Renal pelvis (tissue), 12 donors: Measurements from ENCODE around the gene GLYATL1B. TPM values are rescaled to one million over a fixed set of nuclear protein-coding genes. Genes with fewer than 3 reads are reported as not detected.
"Not testable (repeated sequence)": the region's sequence is repeated elsewhere in the genome, so short reads cannot be mapped to it uniquely, and the experiment has no call there.

Source experiments
- DNase-seq: peaks from one replicate; pipeline ENCODE4 v3.0.0-alpha.2; 2013
- long read RNA-seq, 16 experiments: transcript quantifications; one replicate each; lab custom pipeline, GENCODE V29; 2026
- polyA plus RNA-seq, 3 donors: library from polyadenylated mRNA; unstranded; fragments of 120-200 nt; gene quantifications; one replicate each; pipeline ENCODE4 v1.2.1, GENCODE V29; 2013; ENCODE audit not compliant: insufficient read length in 3 of 3

The GLYATL1B gene, protein sequence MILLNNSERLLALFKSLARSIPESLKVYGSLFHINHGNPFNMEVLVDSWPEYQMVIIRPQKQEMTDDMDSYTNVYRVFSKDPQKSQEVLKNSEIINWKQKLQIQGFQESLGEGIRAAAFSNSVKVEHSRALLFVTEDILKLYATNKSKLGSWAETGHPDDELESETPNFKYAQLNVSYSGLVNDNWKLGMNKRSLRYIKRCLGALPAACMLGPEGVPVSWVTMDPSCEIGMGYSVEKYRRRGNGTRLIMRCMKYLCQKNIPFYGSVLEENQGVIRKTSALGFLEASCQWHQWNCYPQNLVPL
- under 1 TPM in 2 of 3 donors, not detected in 1; 0.10 to 0.34 TPM for polyA plus RNA-seq
- long read RNA-seq, donor 1, result 0 reads
- long read RNA-seq, donor 2, result 0 reads
- long read RNA-seq, donor 3, result 0 reads
- long read RNA-seq, donor 4, result 0 reads
- long read RNA-seq, donor 5, result 0 reads
- long read RNA-seq, donor 6, result 0 reads
- long read RNA-seq, donor 7, result 0 reads
- long read RNA-seq, donor 8, result 0 reads
- long read RNA-seq, donor 9, result 0 reads
- long read RNA-seq, donor 10, result 0 reads
- long read RNA-seq, donor 11, result 0 reads
- long read RNA-seq, donor 12, result 0 reads
- long read RNA-seq, donor 13, result 0 reads
- long read RNA-seq, donor 14, result 0 reads
- long read RNA-seq, donor 15, result 0 reads
- long read RNA-seq, donor 16, result 0 reads

DNA sequence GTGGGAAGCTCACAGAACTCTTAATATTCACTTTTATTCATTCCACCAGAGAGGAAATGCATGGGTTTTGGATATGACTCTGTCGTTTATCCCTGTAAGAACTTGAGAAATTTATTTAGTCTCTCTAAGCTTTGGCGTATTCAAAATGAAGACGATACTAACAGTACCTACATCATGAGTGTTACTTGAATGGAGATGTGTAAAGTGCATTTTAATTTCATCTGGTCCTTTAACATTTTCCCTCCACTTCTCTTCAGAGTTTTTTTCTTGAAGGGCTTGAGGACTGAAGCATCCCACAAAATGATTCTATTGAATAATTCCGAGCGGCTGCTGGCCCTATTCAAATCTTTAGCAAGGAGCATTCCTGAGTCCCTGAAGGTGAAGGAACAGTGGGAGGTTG lies at the start of gene GLYATL1B:
Gene GLYATL1B, plus strand, starts transcription at position 301 of the 400 bp plus-strand sequence. Its CDS starts 0 bp downstream, at position 301.
- not testable (repeated sequence) for DNase-seq

DNA sequence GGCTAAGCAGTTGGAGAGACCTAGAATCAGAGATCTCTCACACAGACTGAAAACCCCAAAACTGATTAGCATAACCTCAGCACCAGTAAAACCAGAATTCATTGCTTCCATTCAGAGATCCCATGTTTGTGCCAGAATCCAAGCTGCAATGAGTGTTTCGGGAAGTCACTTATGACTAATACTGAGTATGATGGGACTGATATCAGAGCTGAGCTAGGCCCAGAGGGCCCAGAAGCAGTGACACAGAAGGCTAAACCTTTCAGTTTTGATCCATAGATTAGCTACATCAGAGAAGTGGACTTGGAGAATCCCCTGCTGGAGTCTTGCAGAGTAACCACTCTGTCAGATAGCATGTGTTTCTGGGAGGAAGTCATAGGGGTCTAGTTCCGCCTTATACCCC lies 49.6 kb upstream of the GLYATL1B start:
- not testable (repeated sequence) for DNase-seq

DNA sequence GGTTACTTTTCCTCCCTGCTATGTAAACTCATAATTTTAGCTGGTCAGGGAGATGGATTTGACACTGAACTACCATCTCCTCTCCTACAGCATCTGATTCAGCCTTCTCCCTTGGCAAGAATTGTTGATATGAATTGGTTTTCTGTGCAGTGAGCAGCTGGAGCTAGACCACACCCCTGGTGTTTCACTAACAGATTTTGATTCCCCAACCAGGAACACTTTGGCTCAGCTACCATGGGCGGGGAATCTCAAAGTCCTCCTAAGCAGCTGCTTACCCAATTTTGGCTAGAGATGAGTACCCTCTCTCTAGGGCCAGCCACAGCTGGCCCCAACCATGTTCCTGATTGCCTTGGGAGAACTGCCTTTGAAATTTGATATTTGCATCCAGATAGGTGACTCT lies 48.7 kb upstream of the GLYATL1B start:
- DNase-seq, result not testable (repeated sequence)

DNA sequence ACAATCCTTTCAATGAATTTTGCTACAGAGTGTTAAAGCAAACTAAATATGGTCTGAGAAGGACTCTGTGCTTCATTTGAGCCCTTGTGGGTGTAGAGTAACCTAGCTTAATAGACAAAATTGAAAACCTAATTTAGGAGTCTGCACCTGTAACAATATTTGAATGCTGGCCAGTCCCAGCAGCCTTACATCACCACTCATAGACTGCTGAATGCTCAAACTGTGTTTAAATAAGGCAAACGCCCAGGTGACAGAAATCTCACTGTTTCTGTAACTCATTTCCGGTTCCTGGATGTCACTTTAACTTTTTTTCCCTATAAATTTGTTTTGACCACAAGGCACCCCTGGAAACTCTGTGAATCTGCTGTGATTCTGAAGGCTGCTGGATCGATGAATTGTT lies 45.5 kb upstream of the GLYATL1B start:
- DNase-seq, result no peak

DNA sequence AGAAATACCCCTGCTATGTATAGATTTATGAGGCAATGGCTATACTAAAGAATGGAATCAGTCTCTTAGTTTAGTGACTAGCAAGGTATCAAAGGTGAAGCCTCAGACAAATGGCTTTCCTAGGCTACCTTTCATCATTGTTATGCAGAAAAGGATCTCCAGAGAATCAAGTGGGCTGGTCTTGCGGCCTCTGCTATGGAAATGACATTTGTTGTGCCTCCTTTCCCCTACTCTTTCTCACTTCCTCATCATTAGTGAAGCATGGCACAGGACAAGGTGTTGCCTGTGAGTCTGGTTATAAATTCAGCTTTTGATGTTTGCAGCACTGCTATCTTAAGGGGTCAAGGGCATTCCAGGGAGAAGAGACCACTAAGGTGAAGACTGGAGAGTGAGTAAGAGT lies 34.7 kb upstream of the GLYATL1B start:
- not testable (repeated sequence) for DNase-seq

DNA sequence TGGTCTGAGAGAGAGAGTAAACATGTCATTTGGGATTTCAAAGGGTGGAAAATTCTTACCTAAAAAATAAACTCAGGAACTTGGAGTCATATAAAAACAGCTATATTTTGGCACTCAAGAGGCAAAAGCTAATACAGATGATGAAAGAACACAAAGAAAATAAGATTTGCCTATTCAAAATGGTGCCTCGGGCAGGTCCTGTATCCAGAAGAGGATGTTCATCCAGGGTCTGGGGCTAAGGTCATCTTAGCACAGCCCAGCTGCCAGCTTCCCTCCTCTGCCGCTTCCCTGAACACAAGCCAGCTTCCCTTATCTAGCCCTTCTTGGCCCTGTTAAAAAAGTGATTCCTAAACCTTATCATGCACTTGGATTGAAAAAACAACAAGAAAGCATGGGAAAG lies 33.8 kb upstream of the GLYATL1B start:
- DNase-seq, result not testable (repeated sequence)

DNA sequence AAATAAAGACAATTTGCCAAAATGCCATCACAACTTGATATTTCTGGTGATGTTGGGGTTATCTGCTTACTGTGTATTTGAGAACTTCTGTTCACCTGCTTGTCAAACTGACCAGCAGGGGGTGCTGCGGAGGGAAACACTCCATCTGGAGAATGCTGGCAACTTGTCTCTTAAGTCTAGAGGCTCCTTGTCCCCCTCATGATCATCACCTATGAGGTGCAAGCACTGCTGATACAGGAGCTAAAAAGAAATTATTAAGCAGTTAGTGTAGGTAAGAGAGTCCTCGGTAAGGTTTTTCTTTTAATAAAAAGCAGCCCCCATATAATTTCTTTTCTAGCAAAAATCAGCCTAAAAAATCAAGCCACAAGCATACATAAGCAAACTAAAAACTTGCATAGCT lies 32.7 kb upstream of the GLYATL1B start:
- DNase-seq, result peak; percentile 36

DNA sequence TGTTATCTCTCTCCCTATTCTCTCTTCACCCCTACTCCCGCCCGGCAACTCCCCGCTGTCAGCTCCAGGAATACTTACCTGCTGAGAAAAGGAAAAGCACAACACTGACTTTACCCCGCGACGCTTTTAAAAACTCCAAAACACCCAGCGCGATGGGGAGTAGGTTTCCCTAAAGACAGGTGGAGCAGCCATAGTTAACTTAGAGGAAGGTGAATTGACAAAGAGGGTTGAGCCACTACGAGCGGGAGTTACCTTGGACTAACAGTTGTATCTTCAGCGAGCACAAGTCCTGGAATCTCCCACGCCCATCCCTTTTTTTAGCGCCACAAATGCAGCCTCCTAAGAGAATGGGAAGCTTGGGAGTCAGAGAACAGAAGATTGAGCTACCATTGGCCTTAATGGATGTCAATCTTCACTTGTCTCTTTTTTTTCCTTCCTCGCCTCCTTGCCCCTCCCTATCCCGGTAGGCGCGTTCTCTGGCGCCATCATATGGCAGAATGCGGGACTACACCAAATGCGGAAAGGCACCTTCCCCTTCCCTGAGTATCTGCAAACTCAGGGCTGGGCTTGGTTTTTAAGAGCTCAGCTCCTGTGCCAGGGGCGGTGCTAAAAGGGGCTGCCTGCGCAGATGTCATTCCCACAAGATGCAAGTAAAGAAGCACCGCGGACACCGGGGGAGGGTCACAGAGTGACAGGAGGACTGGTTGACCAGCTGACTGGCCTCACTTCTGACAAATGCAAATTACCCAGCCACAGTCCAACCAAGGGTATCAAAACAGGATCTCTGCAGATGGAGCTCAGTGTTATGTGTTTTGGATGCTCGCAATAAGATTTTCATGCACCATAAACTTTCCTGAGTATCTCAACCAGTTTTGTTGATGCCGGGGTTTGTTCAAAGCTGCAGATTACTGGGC lies 27.7 kb upstream of the GLYATL1B start:
- DNase-seq, result peak; percentile 90

DNA sequence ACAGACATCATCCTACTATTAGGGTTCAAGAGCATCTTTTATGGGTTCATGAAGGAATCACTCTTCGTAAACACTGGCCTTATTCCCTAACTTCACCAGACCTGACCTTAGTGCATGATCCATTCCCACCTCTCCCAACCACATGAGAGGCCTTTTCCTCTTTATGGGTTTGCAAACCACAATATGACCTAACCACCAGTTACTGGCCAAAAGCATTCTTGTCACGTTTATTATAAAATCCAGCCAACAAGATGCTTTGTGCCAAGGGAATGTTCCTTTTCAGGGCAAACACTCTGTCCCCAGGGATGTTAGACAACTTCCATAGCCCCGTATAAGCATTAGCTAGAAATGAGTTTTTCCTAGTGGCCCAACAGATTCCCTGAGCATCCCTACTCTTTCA lies 26.0 kb upstream of the GLYATL1B start:
- DNase-seq, result not testable (repeated sequence)

DNA sequence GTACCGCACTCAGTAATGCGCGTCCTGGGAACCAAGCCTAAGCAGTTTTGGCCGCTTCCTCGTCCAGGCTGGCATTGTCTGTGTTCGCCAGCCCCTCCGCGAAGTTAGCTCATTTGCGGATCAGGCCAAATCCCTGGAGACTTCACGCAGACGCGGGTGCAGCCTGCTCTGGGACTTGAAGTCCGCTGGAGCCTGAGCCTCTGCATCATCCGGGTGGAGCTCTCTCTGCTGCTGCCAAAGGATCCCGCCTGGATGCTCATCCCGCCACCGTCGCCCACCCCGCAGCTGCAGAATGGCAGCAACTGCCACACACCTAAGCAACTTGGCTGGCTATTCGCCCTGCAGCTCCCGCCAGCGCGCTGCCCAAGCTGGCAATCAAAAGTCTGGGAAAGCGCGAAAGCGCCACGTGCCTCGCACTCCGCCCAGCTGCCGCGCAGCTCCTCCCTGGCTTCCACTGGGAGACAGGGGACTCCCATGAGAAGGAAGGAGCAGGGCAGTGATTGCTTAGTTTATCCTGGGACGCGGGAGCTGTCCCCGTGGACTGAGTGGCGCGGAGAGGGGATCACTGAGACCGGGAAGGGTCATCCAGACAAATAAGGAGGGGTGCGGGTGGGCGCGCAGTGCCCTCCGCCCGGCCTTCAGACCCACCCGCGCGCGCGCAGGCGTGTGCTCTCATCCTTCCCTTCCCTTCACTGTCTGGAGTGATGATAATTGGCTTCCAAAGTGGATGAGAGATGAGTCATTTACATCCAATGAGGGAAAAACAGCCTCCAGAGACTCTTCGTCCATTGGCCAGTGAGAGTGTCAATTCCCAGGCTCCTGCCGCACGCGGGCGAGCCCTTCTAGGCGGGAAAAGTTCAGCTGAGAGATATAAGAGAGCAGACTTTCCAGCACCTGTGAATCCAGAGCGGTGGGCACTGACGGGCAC lies 23.2 kb upstream of the GLYATL1B start:
- DNase-seq, result no peak

DNA sequence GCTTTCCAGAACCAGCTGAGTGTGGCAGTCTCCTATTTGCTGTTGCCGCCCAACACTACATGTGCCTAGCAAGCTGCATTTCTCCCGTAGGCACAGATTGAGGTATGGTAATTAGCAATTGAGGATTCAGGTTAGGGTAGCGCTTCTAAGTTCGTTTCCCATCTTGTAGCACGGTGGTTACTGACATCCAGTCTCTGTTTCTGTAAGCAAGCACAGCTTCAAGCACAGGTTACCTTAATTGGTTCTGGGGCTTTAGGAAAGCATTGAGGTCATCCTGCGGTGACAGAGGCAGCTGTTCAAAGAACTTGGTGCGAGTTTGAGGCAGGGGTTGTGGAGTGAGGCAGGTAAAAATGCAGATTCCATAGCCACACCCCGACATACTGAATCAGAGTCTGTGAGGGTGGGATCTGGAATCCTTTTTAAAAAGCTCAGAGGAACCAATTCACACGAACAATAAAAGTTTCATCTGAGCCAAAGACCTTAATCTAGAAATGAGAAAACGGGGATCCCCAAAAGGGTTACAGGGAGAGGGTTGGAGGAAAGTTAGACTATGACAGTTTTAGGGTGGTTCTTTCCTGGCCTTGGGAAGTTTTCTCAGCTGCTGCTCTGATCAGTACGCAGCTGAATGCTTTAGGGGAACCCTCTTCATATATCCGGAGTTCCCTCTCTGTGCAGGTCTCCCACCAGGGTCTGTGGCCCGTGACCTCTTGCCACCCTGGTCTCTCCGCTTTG lies 21.9 kb upstream of the GLYATL1B start:
- not testable (repeated sequence) for DNase-seq

DNA sequence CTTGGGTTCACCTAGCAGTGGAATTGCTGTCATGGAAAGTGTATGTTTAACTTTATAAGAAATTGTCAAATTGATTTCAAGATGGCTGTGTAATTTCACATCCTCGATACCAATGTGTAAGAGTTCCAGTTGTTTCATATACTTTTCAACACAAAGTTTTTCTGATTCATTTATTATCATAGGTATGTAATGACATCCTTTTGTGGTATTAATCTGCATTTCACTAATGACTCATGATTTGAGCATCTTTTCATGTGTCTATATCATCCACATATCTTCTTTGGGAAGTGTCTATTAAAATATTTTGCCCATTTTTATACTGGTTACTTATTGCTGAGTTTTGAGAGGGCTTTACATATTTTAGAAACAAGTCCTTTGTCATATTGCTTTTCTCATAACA lies 17.0 kb upstream of the GLYATL1B start:
- DNase-seq, result no peak

DNA sequence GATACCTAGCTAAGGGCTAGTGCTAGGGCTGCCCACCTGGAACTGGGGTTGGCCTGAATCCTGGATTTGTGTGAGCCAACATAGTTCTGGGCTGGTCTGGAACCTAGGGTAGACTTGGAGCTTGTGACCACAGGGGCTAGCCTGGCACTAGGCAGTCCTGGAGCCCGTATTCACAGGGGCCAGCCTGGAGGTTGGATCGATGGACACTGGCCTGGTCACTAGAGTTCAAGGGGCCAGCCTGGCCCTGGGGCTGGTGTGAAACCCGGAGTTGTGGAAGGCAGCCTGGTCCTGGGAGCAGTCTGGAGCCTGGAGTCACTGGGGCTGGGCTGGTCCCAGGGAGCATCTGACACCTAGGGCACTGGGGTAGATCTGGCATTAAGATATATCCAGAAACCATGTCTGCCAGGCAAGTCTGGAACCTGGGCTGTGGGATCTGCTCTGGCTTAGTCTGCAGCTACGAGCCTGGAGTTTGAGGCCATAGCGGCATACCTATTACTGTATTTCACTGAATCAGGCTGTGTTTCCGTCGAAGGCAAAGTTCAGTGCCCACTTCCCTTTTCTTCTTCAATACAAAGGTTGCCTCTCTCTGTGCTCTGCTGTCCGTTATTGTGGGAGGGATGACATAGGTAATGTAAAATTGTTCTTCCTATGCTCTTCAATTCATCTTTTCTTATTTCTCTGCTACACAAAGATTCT lies 9.1 kb upstream of the GLYATL1B start:
- no peak for DNase-seq

DNA sequence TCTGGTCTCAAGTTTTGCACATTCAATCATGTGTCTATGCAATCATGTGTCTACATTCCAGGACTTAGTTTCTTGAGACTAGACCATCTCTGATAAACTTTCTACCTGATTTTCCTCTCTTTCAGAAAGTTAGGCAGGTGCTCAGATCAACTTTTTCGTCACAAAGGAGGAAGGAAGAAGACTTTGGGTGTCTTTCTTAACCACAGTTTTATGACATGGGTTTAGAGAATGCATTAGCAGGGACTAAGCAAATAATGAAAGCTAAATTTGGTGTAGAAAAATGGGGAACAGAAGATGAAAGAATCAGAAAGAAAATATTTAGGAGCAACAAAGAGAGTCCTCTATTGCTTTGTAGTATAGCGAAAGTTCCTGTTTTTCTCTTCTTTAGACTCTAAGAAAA lies 7.7 kb upstream of the GLYATL1B start:
- DNase-seq, result no peak

DNA sequence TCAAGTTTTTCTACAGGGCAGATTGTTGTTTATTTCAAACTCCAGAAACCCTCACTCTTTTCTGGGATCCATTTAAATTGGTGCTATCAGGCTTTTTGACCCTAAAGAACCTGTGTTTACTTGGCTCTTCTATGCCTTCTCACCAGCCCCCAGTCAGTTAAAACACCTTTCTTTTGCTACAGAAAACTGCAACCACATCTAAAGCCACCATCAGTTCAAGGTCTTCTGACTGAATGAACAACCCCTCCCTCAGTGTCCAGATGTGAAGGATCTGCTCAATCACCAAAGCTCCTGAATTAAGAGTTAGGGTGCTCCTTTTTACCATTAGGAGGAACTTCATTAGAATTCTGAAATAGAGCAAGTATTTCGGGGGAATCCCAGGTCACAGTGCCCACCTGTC lies 7.0 kb upstream of the GLYATL1B start:
- DNase-seq, result no peak

DNA sequence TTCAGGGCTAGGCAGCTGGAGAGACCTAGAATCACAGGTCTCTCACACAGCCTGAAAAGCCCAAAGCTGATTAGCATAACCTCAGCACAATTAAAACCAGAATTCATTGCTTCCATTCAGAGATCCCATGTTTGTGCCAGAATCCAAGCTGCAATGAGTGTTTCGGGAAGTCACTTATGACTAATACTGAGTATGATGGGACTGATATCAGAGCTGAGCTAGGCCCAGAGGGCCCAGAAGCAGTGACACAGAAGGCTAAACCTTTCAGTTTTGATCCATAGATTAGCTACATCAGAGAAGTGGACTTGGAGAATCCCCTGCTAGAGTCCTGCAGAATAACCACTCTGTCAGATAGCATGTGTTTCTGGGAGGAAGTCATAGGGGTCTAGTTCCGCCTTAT lies 5.7 kb upstream of the GLYATL1B start:
- DNase-seq, result not testable (repeated sequence)

DNA sequence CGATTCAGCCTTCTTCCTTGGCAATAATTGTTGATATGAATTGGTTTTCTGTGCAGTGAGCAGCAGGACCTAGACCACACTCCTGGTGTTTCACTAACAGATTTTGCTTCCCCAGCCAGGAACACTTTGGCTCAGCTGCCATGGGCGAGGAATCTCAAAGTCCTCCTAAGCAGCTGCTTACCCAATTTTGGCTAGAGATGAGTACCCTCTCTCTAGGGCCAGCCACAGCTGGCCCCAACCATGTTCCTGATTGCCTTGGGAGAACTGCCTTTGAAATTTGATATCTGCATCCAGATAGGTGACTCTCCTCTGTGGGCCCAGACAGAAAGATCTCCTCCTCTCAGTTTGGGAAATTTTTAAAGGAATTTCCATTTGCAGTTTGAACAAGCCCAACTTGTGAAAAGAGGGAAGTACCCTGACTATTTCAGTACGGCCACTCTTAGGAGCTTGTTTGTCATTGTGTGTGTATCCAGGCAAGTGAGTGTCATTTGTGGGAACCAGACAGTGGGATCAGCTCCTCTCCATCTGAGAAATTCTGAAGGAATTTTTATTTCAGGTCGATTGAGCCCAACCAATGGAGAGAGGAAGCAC lies 4.6 kb upstream of the GLYATL1B start:
- DNase-seq, result not testable (repeated sequence)

DNA sequence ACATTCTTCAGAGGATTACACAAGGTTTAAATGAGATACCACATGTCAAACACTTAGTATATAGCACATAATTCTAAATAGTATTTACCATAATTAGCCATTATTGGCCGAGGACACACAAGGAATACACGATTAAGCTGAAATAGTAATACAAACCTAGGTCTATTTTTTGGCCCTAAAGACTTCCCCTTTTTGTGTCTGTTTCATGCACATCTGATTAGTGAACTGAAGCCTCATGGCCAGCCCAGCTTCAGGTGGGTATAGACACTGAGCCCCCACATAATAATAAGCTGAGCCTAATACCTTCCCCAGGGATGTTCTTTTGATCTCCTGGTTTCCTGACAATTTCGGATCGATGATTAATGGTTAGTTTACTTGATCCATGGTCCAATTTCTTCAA lies 2.1 kb downstream of the GLYATL1B start:
- no peak for DNase-seq

DNA sequence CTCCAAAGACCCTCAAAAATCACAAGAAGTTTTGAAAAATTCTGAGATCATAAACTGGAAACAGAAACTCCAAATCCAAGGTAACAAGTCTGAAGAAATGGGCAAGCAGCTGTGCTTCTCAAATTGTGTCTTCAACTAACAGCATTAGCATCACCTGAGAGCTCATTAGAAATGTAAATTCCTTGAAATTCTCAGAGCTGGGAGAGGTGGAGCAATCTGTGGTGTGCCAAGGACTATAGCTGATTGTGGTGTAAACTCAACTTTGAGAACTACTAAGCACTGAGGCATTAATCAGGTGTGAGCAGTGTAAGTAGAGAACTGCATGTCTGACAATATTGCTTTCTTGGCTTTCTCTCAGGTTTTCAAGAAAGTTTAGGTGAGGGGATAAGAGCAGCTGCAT lies 7.5 kb downstream of the GLYATL1B start:
- not testable (repeated sequence) for DNase-seq
